HL-60 (cell line): ENCODE results near the gene ALPL.

Experiments
- DNase-seq, 2 experiments: peaks; one replicate each; pipeline ENCODE4 v3.0.0-alpha.2; 2010 to 2020; ENCODE audit warnings: low read depth in 1 of 2, low spot score in 1 of 2
- H3K27ac ChIP-seq: fragments of 250-450 bp; sonication (Bioruptor Pico); replicated peaks from 2 replicates; pipeline ENCODE4 v1.5.1; 2020; ENCODE audit warnings: mild to moderate bottlenecking, moderate library complexity
- H3K27me3 ChIP-seq: fragments of 250-450 bp; sonication (Bioruptor Pico); 2 replicates; pipeline ENCODE4 v1.5.1; 2021; ENCODE audit warnings: mild to moderate bottlenecking, moderate library complexity; ENCODE audit not compliant: insufficient read depth, poor library complexity, severe bottlenecking
- H3K4me3 ChIP-seq: replicated peaks from 2 replicates; pipeline ENCODE4 v1.5.1; 2011; ENCODE audit warnings: mild to moderate bottlenecking, control low read depth, low read length; ENCODE audit not compliant: insufficient read depth
- GABPA ChIP-seq: IDR thresholded peaks from 2 replicates; pipeline ENCODE4 v1.6.1; 2012; ENCODE audit warnings: low read depth
- POLR2AphosphoS5 ChIP-seq: IDR thresholded peaks from 2 replicates; pipeline ENCODE4 v1.6.1; 2012; ENCODE audit warnings: low read depth
- REST ChIP-seq: IDR thresholded peaks from 2 replicates; pipeline ENCODE4 v1.6.1; 2012; ENCODE audit warnings: low read depth; ENCODE audit not compliant: insufficient replicate concordance
- SPI1 ChIP-seq: IDR thresholded peaks from 2 replicates; pipeline ENCODE4 v1.6.1; 2012; ENCODE audit warnings: low read depth, mild to moderate bottlenecking, borderline replicate concordance
- TF ChIP-seq, protein P1 (sequence below): IDR thresholded peaks from one replicate; pipeline ENCODE4 v1.5.1; 2011; ENCODE audit warnings: low read length, control low read depth, inconsistent platforms; ENCODE audit not compliant: insufficient read depth

Gene ALPL

DNA sequence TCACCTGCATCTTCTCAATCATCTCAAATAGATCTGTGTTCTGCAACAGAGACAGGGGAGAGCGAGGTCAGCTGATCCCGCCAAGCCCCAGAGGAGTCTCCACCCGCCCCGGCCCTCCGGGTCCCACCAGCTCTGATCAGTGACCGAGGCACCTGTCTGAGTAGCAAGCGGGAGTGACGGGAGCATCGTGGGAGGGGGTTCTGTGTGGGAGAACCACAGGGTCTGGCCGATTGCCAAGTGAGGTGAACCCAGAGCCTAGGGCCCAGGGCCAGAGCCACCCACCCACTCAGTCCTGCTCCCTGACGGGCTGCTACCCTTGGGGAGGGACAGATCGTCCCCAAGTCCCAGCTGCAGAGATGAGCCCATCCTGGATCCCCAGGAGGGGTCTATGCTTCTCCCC, 110.8 kb downstream of the ALPL start:
- Histone ChIP-seq H3K4me3 (no peak overlapping the region), H3K27ac (no peak overlapping the region), H3K27me3 (peaks cover 32% of the 10 kb centered on the region)
- no peak for DNase-seq
- TF ChIP-seq GABPA (no peak), POLR2AphosphoS5 (no peak), REST (no peak), SPI1 (no peak)
- TF ChIP-seq, protein P1, sequence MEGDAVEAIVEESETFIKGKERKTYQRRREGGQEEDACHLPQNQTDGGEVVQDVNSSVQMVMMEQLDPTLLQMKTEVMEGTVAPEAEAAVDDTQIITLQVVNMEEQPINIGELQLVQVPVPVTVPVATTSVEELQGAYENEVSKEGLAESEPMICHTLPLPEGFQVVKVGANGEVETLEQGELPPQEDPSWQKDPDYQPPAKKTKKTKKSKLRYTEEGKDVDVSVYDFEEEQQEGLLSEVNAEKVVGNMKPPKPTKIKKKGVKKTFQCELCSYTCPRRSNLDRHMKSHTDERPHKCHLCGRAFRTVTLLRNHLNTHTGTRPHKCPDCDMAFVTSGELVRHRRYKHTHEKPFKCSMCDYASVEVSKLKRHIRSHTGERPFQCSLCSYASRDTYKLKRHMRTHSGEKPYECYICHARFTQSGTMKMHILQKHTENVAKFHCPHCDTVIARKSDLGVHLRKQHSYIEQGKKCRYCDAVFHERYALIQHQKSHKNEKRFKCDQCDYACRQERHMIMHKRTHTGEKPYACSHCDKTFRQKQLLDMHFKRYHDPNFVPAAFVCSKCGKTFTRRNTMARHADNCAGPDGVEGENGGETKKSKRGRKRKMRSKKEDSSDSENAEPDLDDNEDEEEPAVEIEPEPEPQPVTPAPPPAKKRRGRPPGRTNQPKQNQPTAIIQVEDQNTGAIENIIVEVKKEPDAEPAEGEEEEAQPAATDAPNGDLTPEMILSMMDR: no peak

GRCh38 chr1:21620496-21620895, 111.3 kb downstream of the ALPL start:
- Histone ChIP-seq H3K27me3 (peaks cover 32% of the 10 kb centered on the region), H3K27ac (no peak overlapping the region), H3K4me3 (no peak overlapping the region)
- TF ChIP-seq, protein P1: no peak
- no peak for TF ChIP-seq SPI1
- TF ChIP-seq GABPA: no peak
- no peak for TF ChIP-seq POLR2AphosphoS5
- no peak for TF ChIP-seq REST
- DNase-seq: no peak

DNA sequence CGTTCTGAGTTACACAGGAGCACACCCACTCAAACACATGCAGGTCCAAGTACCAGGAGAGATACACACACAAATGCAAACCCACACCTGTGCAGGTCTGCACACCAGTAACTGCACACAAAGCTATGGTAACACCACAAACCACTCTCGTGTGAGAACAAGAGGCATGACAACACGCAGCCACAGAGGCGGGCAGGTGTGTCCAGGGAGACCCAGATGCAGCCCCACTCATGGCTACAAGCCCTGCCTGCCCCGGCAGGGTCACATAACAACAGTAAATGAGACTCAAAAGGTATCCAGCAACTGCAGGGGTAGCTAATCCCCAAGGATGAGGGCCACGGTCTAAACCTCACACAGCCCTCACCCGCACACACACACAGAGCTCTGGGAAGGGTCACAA, 111.8 kb downstream of the ALPL start:
- DNase-seq: no peak
- H3K27me3 ChIP-seq: peaks cover 32% of the 10 kb centered on the region
- no peak overlapping the region for H3K4me3 ChIP-seq
- no peak for TF ChIP-seq POLR2AphosphoS5
- no peak for TF ChIP-seq SPI1
- no peak for TF ChIP-seq GABPA
- TF ChIP-seq, protein P1: no peak
- no peak for TF ChIP-seq REST
- H3K27ac ChIP-seq: no peak overlapping the region
